Measurements from ENCODE around the gene CAMTA1. TPM values are rescaled to one million over a fixed set of nuclear protein-coding genes. Genes with fewer than 3 reads are reported as not detected.

CAMTA1 gene
- total RNA-seq, 1 donor from 2014 or later, result 79.3 TPM

DNA sequence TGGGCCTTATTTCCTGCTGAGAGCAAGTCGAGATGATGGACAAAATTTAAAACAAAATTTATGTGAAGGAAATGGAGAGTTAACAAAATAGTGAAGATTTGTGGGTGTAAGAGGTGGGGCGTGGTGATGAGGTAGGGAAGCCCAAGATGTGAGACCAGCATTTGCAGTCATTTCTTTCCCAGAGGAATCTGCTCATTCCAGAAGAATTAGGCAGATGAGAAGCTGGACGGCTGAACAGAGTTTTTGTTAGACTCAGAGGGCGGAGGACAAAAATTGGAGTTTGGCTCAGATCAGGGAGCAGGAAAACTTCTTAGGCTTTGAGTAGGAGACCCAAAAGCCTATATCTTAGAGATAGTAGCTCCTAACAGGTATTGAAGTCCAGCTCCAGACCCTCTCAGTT, 65.3 kb downstream of the CAMTA1 start:
- no peak for DNase-seq (ENCODE audit: low read depth)

DNA sequence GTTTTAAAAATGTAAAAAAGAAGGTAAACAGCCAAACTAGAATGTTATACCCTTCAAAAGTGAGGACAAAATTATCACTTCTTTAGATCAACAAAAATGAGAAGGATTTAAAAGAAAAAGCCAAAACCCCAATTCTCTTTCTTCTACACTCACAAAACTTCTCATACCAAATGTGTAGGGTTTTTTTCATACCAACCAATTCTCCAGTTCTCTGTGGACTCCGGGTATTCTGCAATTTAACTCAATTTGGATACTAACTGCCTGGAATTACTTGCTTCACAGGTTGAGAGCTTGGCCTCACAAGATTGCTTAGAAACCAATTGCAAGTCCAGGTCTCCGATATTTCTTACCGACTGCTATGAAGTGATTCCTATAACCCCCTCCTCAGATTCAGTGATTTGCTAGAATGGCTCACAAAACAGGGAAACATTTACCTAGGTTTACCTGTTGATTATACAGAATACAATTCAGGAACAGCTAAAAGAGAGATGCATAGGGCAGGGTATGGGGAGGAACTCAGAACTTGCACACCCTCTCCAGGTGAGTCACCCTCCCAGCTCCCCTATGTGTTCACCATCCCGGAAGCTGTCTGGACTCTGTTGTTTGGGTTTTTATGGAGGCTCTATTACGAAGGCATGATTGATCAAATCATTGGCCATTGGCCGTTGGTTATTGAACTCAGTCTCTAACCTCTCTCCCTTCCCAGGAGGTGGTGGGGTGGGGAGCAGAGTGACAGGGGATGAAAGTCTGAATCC, 67.1 kb downstream of the CAMTA1 start:
- DNase-seq (ENCODE audit: low read depth), result no peak

DNA sequence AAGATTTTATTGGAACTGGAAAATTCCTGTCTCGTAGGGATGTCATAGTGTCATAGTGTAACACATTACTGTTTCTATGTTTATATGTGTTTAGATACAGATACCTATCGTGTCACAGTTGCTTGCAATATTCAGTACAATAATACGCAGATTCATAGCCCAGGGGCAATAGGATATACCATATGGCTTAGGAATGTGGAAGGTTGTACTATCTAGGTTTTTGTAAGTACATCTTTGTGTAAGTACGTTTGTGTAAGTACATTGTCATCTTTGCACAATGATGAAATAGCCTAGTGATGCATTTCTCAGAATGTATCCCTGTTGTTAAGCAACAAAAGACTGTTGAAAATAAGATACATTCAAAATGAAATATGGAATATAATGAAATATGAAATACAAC, 68.9 kb downstream of the CAMTA1 start:
- no peak for DNase-seq (ENCODE audit: low read depth)

DNA sequence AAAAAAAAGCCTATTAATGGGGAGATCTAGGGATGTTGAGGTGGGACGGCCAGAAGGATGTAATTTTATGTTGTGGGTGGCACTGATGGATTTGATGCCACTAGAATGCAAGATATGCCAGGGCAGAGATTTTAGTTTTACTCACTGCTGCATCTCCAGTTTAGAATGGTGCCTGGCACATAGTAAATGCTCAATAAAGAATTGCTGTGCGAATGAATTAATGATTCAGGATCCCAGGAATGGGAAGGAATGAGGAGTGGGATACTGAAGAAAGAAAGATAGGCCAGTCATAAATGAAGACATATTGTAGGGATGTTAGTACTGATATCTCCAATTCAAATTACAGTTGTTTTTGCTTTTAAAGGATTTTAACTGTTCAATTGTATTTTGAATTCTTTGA, 72.6 kb downstream of the CAMTA1 start:
- no peak for DNase-seq (ENCODE audit: low read depth)

DNA sequence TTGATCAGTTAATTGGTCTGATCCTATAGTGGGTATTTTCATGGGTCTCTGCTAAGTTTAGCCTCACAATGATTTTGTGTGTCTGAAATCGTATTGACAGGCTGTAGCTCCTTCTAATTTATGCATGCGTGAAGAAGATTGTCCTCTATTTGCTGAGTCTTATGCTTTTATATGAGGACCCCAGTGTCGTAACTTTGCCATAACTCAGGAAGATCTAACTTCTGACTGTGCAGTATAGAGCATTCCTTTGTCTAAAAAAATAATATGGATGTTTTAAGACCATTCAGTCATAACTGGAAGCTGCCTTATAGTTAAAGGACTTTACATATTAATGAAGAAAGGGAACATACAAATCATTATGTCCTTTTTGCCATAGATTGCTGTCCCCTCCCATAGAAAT, 73.3 kb downstream of the CAMTA1 start:
- no peak for DNase-seq (ENCODE audit: low read depth)

DNA sequence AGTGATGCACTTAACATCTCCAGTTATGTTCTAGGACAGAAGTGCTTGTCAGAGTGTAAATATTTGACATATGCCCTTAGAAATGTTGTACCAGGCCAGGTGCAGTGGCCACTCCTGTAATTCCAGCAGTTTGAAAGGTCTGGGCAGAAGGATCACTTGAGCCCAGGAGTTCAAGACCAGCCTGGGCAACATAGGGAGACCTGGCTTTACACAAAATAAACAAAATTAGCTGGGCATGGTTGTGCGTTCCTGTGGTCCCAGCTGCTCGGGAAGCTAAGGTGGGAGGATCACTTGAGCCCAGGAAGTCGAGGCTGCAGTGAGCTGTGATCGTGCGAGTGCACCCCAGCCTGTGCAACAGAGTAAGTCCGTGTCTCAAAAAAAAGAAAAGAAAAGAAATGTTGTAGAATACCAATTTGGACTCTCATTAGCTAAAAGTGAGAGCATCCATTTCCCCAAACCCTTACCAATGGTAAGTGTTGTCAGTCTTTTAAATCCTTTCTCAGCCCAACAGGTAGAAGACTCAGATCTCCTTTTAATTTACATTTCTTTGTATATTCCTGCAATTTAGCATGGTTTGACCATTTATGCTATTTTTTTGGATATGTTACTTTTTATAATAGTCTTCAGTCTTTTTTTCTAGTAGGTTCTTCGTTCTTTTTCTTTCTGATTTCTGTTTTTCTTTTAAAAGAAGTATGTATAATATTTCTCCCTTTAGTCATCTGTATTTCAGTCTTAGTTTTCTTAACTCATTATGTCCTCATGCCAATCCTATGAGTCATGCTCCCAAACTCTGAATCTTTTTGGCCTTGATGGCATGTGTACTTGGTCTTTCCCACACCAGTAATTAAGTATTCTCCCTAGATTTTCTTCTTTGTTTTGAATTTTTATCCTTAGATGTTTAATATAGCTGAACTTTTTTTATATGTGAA, 74.4 kb downstream of the CAMTA1 start:
- DNase-seq (ENCODE audit: low read depth), result peak; percentile 97

DNA sequence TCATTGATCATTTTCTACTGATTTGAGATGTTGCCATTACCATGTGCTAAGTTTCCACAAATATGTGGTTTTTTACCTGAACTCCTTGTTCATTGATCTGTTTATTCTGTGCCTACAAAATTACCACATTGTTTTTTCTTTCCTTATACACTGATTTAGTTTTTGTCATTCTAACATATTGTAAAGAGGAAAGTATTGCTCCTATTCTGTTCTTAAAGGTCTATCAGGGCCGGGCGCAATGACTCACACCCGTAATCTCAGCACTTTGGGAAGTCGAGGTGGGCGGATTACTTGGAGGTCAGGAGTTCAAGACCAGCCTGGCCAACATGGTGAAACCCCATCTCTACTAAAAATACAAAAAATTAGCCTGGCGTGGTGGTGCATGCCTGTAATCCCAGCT, 75.1 kb downstream of the CAMTA1 start:
- DNase-seq (ENCODE audit: low read depth), result peak; percentile 57

DNA sequence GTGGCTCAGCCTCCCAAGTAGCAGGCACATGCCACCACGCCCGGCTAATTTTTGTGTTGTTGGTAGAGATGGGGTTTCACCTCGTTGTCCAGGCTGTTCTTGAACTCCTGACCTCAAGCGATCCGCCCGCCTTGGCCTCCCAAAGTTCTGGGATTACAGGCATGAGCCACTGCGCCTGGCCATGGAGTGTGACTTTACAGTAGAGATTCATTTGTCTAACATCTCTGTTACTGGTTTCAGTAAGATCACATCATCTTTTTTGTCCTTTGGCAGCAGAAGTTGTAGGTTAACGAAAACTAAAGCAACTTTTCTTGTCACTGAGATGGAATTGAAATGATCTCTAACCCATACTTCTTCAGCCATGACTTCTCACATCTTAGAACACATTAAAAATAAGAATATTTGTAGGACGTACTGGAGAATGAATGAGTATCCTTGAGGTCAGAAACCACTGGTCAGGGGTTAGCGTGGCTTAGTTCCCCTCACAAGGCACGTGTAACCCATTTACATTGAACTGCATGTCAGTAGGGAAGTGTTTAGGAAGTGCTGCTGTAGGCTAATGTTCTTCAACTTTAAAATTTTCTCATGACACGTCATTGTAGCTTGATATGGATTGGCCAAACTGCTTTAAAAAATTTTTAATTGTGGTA, 75.9 kb downstream of the CAMTA1 start:
- no peak for DNase-seq (ENCODE audit: low read depth)

DNA sequence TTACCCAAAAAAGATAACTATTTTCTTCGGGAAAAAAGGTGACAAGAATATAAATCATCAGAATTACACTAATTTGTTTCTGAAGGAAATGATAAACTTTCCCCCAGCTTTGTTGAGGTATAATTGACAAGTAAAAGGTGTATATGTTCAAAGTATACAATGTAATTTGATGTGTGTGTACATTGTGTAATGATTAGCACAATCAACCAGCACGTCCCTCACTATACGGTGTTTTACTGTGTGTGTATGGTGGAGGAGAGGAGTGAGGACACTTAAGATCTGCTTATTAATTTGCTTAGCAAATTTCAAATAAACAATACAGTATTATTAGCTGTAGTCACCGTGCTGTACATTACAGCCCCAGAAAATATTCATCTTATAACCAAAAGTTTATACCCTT, 77.7 kb downstream of the CAMTA1 start:
- no peak for DNase-seq (ENCODE audit: low read depth)

DNA sequence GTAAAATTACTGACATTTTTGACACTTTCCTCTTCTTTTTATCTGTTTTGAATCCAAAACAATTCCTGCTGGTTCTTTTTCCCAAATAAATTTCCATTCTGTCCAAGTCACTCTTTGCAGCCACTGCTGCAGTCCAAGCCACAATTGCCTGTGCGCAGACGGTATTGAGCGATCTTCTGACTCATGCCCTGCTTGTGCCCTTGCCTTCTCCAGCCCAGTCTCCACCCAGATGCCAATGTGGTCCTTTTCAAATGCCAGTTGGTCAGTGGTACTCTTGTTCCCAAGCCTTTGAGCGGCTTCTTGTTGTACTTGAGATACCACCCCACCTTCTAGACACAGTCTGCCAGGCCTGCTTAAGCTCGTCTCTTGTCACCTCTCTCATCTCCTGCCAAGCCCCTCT, 78.9 kb downstream of the CAMTA1 start:
- peak; percentile 21 for DNase-seq (ENCODE audit: low read depth)

DNA sequence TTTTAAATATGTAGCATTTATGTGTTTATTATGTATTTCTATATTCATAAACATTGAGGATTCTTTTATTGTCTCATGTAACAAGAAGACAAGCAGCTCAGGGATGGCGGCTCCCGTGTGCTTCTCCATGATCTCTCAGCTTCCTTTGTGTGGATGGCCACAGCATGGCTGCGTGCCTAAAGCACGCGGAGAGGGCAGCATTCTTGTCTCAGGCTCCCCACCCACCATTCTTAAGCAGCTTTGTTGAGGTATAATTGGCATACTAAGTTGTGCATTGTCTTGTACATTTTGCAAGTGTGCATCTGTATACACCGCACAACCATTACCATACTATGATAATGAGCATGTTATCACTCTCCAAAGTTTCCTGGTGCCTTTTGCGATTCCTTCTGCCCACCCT, 81.6 kb downstream of the CAMTA1 start:
- no peak for DNase-seq (ENCODE audit: low read depth)

DNA sequence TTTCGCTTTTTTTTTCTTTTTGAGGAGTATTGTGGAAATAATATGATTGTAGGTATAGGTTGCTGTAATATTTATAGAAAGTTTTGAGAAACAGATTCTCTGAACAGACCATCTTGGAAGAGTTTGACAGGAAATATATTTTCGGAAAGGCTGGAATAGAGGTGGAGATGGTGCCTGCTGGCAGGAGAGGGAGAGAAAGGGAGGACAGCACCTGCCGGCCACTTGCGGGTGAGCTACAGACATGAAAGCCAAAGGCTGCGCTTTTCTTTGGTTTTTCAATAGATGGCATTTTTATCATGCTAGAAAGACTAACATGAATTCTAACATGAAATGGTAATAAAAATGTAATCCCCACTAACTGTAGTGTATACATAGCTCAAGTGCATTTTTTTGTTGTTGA, 82.1 kb downstream of the CAMTA1 start:
- no peak for DNase-seq (ENCODE audit: low read depth)

DNA sequence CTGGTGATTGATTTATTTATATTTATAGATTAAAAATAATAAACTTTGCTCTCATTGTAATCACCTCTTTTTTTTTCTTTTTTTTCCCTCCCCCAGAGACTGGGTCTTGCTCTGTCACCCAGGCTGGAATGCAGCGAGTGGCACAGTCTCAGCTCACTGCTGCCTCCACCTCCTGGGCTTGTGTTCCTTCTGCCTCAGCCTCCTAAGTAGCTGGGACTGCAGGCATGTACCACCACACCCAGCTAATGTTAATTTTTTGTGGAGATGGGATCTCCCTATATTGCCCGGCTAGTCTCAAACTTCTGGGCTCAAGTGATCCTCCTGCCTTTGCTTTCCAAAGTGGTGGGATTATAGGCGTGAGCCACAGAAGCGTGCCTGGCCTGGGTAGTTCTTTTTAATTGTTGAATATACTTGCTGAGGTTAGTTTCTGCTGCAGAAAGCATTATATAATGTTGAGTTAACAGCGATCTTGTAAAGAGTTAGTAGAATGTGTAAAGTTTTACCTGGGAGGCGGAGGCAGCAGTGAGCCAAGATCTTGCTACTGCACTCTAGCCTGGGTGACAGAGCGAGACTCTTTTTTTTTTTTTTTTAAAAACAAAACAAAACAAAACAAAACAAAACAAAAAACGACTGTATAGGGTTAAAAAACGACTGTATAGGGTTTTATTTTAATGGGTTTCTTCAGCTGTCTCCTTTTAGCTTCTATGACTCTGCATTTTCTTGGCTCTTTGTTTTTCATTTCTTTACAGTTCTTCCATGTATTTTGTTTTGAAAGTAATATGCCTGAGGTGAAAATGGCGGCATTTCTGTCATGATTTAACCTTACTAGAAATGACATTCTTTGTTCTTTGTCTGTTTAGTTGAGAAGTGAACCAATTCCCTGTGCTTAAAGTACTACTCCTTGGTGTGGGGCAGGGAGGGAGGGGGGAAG, 82.7 kb downstream of the CAMTA1 start:
- DNase-seq (ENCODE audit: low read depth), result peak; percentile 36

DNA sequence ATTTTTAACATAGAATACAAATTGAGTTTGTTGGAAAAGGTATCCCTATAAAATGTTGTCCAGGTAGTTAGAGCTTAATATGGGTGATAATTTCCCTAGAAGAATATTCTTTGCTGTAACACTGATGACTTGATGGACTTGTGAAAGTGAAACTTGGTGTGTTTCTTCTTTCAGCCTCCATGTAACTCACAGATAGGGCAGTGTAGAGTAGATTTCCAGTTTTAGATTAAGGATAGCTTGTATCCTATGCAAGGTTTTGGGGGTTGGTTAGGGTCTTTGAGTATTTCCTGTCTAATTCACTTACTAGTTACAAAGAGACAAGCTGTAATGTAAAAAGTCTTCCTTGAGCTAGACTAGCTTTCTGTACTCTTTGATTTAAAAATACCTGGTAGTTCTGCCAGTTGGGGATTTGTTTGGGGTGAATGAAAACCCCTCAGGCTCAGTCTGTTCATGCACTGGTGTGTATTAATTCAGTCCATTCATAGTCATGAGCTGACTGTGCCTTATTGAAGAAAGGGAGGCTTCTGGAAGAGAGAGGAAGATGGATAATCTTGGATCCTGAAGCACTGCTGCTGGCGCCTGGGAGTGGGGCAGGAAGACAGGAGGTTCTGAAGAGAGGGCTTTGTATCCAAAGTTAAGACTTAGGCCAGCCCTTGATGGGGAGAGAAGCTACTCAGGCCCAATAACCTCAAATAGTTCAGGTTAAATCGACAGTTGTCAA, 83.6 kb downstream of the CAMTA1 start:
- peak; percentile 29 for DNase-seq (ENCODE audit: low read depth)

DNA sequence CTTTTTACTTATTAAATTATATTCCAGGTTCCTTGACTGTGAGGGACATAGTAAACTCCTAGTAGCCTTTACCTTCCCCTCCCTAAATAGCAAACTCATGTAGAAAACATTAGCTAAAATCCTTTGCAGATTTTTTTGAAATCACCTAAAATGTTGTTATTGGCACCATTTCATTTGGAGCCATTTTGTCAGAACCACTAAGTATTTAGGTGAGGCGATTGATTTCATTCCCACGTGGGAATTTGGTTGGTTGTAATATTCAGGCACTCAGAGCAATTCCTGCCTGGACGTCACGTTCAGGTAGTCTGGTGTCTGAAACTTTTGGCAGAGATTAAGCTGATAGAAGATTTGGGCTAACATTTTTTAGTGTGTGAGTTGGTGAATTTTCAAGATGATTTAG, 84.3 kb downstream of the CAMTA1 start:
- DNase-seq (ENCODE audit: low read depth), result no peak

DNA sequence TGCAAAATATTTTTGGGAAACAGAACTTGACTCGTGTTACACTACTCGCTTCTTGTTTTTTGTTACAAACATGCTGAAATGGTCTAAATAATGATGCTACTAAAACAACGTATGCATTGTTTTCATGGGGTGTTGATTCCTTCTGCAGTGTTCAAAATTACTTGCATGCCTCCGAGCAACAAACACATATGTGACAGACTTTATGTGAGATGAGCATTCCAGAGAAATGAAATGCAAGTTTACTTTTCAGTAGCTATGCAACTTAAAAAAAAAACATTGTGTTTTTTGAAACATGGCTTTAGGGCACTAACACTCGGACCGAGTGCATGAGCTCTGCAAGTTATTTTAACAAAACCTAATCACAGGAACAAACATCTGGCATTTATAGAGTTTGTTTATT, 84.8 kb downstream of the CAMTA1 start:
- peak; percentile 72 for DNase-seq (ENCODE audit: low read depth)

DNA sequence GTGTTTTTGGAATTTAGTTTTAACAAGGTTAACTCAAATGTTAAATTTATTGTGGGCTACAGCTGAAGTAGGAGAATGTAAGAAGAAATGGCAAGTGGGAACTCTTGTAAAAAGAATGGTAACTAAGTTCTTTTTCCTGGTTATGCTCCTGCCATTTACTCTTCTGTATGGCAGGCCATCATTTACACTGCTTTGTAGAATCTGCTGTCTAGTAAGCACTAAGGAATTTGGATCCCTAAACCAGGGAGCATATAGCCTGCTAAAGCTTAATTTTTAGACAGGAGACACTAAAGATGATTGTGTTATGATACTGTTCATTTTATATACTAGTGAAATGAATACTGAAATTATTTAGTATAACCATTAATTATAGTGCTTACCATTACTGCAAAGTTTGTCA, 85.3 kb downstream of the CAMTA1 start:
- no peak for DNase-seq (ENCODE audit: low read depth)

DNA sequence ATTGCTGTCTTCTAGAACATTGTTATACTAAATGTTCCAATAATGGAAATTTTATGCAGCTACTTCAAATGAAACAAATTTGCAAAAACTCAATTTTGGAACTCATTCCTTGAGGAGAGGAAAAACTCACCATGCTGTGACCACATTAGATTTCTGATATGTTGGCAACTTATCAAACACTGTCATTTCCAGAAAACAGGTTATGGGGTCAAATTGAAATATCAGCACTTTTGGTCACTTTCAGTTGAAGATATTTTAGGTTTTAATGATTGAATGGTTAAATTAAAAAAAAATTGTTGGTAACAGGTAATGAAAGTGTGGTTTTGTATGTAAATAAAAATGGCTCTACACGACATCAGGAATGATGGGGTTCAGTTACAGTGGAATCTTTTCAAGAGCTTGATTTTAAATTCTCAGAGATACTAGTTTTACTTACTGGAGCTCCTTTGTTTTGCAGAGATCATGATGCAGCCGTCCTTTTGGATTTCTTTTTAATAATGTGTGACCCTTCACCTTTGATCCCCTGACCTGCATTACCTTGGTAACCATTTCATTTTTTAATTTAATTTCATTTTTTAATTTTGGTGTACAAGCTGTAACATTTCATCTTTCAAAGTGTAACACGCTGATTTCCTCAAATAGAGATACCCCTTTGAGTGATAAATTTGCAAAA, 86.2 kb downstream of the CAMTA1 start:
- DNase-seq (ENCODE audit: low read depth), result no peak

DNA sequence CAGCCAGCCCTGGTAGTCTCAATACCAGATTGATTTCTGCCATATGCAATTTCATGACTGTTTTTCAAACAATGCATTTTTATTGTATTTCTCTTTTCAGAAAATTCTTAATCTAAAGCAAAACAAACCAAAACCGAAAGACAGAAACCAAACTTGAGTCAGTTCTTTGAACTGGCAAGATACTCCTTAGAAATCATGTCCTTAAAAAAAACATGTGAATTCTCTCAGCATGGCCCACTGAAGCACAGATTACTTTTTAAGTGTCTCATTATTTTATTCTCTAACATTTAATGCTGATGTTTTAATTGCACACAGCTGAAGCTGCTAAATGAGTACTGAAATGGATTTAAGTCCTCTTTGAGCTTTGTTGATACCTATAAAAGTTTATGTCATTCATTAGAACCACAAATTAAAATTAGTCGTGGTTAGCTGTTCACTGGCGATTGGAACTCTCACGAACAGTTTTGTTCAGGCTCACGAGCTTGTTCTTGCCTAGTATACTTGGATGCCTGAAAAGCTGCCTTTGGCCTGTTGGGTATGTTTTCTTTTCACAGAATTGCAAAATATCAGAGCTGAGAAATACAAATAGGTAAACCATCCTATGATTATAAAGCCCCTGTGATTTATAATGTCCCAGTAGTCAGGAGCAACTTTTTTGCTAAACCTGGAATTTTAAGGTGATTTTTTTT, 87.5 kb downstream of the CAMTA1 start:
- peak; percentile 48 for DNase-seq (ENCODE audit: low read depth)
